Thyroid gland (tissue), 4 donors: ENCODE data around the gene ANKRD34C.

ENCODE experiments used
- POLR2A ChIP-seq, 2 donors: fragments of 450-650 bp; IDR thresholded peaks; one replicate each; pipeline ENCODE4 v1.6.1; 2017; ENCODE audit warnings: antibody characterized with exemption in 2 of 2, mild to moderate bottlenecking in 2 of 2, moderate library complexity in 1 of 2
- TF ChIP-seq, protein P1 (sequence below), 6 experiments: fragments of 200-600 bp in 3 of 6; fragments of 450-650 bp in 3 of 6; sonication (generic) in 3 of 6; IDR thresholded peaks; one replicate each; pipeline ENCODE4 v1.5.1; 2016 to 2019; ENCODE audit warnings: antibody characterized with exemption in 6 of 6, mild to moderate bottlenecking in 2 of 6, inconsistent platforms in 1 of 6, moderate library complexity in 1 of 6

DNA sequence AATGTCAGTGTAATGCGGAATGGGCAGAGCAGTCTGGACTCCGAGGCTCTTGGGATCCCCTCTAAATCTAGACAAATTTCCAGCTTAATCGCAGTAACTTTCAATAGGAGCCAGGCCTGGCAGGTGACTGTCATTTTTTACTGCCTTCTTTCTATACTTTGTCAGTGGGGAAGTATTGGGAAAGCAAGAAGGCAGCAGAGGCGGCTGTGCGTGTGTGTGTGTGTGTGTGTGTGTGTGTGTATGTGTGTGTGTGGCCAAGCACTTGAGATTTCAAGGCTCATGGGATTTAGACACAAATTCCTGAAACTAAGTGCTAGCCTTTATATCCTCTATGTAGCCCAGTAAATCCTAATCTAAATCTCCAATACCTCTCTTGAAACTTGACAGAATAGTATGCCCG lies 49.3 kb upstream of the ANKRD34C start:
- TF ChIP-seq, protein P1, sequence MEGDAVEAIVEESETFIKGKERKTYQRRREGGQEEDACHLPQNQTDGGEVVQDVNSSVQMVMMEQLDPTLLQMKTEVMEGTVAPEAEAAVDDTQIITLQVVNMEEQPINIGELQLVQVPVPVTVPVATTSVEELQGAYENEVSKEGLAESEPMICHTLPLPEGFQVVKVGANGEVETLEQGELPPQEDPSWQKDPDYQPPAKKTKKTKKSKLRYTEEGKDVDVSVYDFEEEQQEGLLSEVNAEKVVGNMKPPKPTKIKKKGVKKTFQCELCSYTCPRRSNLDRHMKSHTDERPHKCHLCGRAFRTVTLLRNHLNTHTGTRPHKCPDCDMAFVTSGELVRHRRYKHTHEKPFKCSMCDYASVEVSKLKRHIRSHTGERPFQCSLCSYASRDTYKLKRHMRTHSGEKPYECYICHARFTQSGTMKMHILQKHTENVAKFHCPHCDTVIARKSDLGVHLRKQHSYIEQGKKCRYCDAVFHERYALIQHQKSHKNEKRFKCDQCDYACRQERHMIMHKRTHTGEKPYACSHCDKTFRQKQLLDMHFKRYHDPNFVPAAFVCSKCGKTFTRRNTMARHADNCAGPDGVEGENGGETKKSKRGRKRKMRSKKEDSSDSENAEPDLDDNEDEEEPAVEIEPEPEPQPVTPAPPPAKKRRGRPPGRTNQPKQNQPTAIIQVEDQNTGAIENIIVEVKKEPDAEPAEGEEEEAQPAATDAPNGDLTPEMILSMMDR (IDR thresholded peaks at IDR 0.05), result no peak
- no peak for TF ChIP-seq POLR2A (IDR thresholded peaks at IDR 0.05)
